Neuronal stem cell (in vitro differentiated cells): ENCODE data around the gene VTCN1.

ENCODE experiments used
- DNase-seq: peaks from one replicate; pipeline ENCODE4 v3.0.0-alpha.2; 2013; ENCODE audit warnings: low spot score
- H2AFZ ChIP-seq: one replicate; pipeline ENCODE4 v1.6.1; 2013; ENCODE audit warnings: mild to moderate bottlenecking, low read length, inconsistent platforms
- H2AK5ac ChIP-seq: 2 replicates; pipeline ENCODE4 v1.6.1; 2013; ENCODE audit warnings: low read depth, mild to moderate bottlenecking, inconsistent platforms, low read length, moderate library complexity, mixed read lengths
- H2BK120ac ChIP-seq: 2 replicates; pipeline ENCODE4 v1.6.1; 2013; ENCODE audit warnings: low read depth, mild to moderate bottlenecking, inconsistent platforms, low read length, moderate library complexity, mixed read lengths
- H2BK12ac ChIP-seq: one replicate; pipeline ENCODE4 v1.6.1; 2013; ENCODE audit warnings: low read length, inconsistent platforms
- H2BK15ac ChIP-seq: 2 replicates; pipeline ENCODE4 v1.6.1; 2013; ENCODE audit warnings: mild to moderate bottlenecking, low read length, inconsistent platforms, mixed read lengths
- H2BK5ac ChIP-seq: one replicate; pipeline ENCODE4 v1.6.1; 2013; ENCODE audit warnings: inconsistent platforms, mild to moderate bottlenecking, low read length, moderate library complexity
- H3K14ac ChIP-seq: one replicate; pipeline ENCODE4 v1.6.1; 2013; ENCODE audit warnings: low read length, inconsistent platforms
- H3K18ac ChIP-seq: 2 replicates; pipeline ENCODE4 v1.6.1; 2013; ENCODE audit warnings: low read length, inconsistent platforms
- H3K23ac ChIP-seq: 2 replicates; pipeline ENCODE4 v1.6.1; 2013; ENCODE audit warnings: low read depth, mild to moderate bottlenecking, mixed read lengths, low read length, inconsistent platforms; ENCODE audit not compliant: poor library complexity
- H3K27ac ChIP-seq: replicated peaks from 3 replicates; pipeline ENCODE4 v1.5.1; 2013; ENCODE audit warnings: low read length, inconsistent platforms
- H3K27me3 ChIP-seq, 3 experiments: 2 replicates each; pipeline ENCODE4 v1.6.1; 2013; ENCODE audit warnings: low read length in 3 of 3, mild to moderate bottlenecking in 2 of 3, inconsistent platforms in 1 of 3, low read depth in 1 of 3, mixed read lengths in 1 of 3, moderate library complexity in 1 of 3; ENCODE audit not compliant: control insufficient read depth in 3 of 3, insufficient read depth in 3 of 3
- H3K36me3 ChIP-seq, 2 donors: replicated peaks in 1 of 2; 2 replicates each; pipeline ENCODE4 v1.6.1; 2013; ENCODE audit warnings: low read length in 2 of 2; ENCODE audit not compliant: control insufficient read depth in 2 of 2, insufficient read depth in 2 of 2
- H3K4ac ChIP-seq: 2 replicates; pipeline ENCODE4 v1.6.1; 2013; ENCODE audit warnings: inconsistent platforms, mild to moderate bottlenecking, low read length, moderate library complexity
- H3K4me1 ChIP-seq, 2 donors: 1 replicate in 1 of 2; 2 replicates in 1 of 2; pipeline ENCODE4 v1.6.1; 2013; ENCODE audit warnings: low read length in 2 of 2, low read depth in 1 of 2; ENCODE audit not compliant: control insufficient read depth in 2 of 2, insufficient read depth in 1 of 2
- H3K4me2 ChIP-seq: one replicate; pipeline ENCODE4 v1.6.1; 2013; ENCODE audit warnings: mild to moderate bottlenecking, low read length, inconsistent platforms; ENCODE audit not compliant: insufficient read depth, poor library complexity, severe bottlenecking
- H3K4me3 ChIP-seq, 2 donors: 2 replicates each; pipeline ENCODE4 v1.5.1; 2013; ENCODE audit warnings: low read length in 2 of 2, mild to moderate bottlenecking in 2 of 2, inconsistent platforms in 1 of 2, moderate library complexity in 1 of 2
- H3K79me1 ChIP-seq: one replicate; pipeline ENCODE4 v1.6.1; 2013; ENCODE audit warnings: low read depth, mild to moderate bottlenecking, inconsistent platforms, low read length, moderate library complexity
- H3K9ac ChIP-seq: one replicate; pipeline ENCODE4 v1.6.1; 2013; ENCODE audit warnings: mild to moderate bottlenecking, low read depth, low read length, inconsistent platforms; ENCODE audit not compliant: poor library complexity
- H3K9me3 ChIP-seq, 2 donors: replicated peaks in 1 of 2; 2 replicates each; pipeline versions ENCODE3 to v1.6.1; 2013; ENCODE audit warnings: low read length in 2 of 2, mild to moderate bottlenecking in 2 of 2, inconsistent platforms in 1 of 2, low read depth in 1 of 2, mixed read lengths in 1 of 2, moderate library complexity in 1 of 2; ENCODE audit not compliant: control insufficient read depth in 2 of 2, insufficient read depth in 1 of 2
- H4K8ac ChIP-seq: one replicate; pipeline ENCODE4 v1.6.1; 2013; ENCODE audit warnings: low read depth, mild to moderate bottlenecking, inconsistent platforms, low read length, moderate library complexity
- H4K91ac ChIP-seq: one replicate; pipeline ENCODE4 v1.6.1; 2013; ENCODE audit warnings: low read length, low read depth, mild to moderate bottlenecking, inconsistent platforms; ENCODE audit not compliant: poor library complexity
- WGBS, 2 donors: extraction: QIAGEN DNeasy Blood & Tissue Kit; methylation state at CpG; one replicate each; pipeline ENCODE4 v1.1.7; 2013; ENCODE audit warnings: missing lambda C conversion rate in 2 of 2, mixed read lengths in 1 of 2; ENCODE audit not compliant: insufficient read length in 2 of 2, insufficient replicate concordance in 1 of 2; ENCODE audit errors: extremely low coverage in 2 of 2; 5-methylcytosine and 5-hydroxymethylcytosine counted together

The VTCN1 gene

GRCh38 chr1:117136749-117137148, 74.0 kb downstream of the VTCN1 start:
- Histone ChIP-seq H3K9me3 (no peaks in the 10 kb centered on the region), H3K9ac (no peak overlapping the region), H2BK5ac (no peak overlapping the region), H3K4me2 (no peak overlapping the region), H3K18ac (no peak overlapping the region), H3K14ac (no peak overlapping the region), H2BK15ac (no peak overlapping the region), H3K23ac (no peak overlapping the region), H3K27ac (no peak overlapping the region), H2AK5ac (no peak overlapping the region), H2BK120ac (no peak overlapping the region), H3K4ac (no peak overlapping the region), H4K8ac (no peak overlapping the region), H2BK12ac (no peak overlapping the region), H3K79me1 (no peaks in the 10 kb centered on the region), H3K4me3 (no peak overlapping the region), H3K27me3 (no peaks in the 10 kb centered on the region), H4K91ac (no peak overlapping the region), H2AFZ (no peak overlapping the region), H3K4me1 (peaks cover 10 to 12% of the 10 kb centered on the region in 2 donors), H3K36me3 (no peaks in the 10 kb centered on the region)
- no peak for DNase-seq
- WGBS, 2 donors, result no CpG with 5 or more reads among the region's 2 CpGs

GRCh38 chr1:117135329-117135728, 75.4 kb downstream of the VTCN1 start:
- WGBS, 2 donors, result no CpG with 5 or more reads among the region's 2 CpGs

GRCh38 chr1:117130526-117130925, 80.2 kb downstream of the VTCN1 start:
- Histone ChIP-seq H2AK5ac (no peak overlapping the region), H3K4ac (no peak overlapping the region), H2BK5ac (no peak overlapping the region), H3K79me1 (no peaks in the 10 kb centered on the region), H3K18ac (no peak overlapping the region), H3K9me3 (no peaks in the 10 kb centered on the region), H3K4me1 (peaks cover 7 to 10% of the 10 kb centered on the region in 2 donors), H2BK120ac (no peak overlapping the region), H3K27me3 (no peaks in the 10 kb centered on the region), H2AFZ (no peak overlapping the region), H3K14ac (no peak overlapping the region), H3K4me3 (no peak overlapping the region), H3K23ac (no peak overlapping the region), H3K9ac (no peak overlapping the region), H3K27ac (no peak overlapping the region), H3K4me2 (no peak overlapping the region), H3K36me3 (no peaks in the 10 kb centered on the region), H4K8ac (no peak overlapping the region), H2BK15ac (no peak overlapping the region), H4K91ac (no peak overlapping the region), H2BK12ac (no peak overlapping the region)
- no CpG with 5 or more reads among the region's 4 CpGs for WGBS, 2 donors
- no peak for DNase-seq

More at GRCh38 chr1:117135329-117135728, 75.4 kb downstream of the VTCN1 start:
- H2AFZ ChIP-seq, result no peak overlapping the region
- no peak overlapping the region for H2BK15ac ChIP-seq
- no peak overlapping the region for H4K91ac ChIP-seq
- no peaks in the 10 kb centered on the region for H3K9me3 ChIP-seq
- H2BK12ac ChIP-seq, result no peak overlapping the region
- no peak overlapping the region for H3K4ac ChIP-seq
- no peak for DNase-seq
- no peaks in the 10 kb centered on the region for H3K79me1 ChIP-seq
- no peak overlapping the region for H2BK120ac ChIP-seq
- H3K23ac ChIP-seq, result no peak overlapping the region
- H3K18ac ChIP-seq, result no peak overlapping the region
- H2AK5ac ChIP-seq, result no peak overlapping the region
- no peak overlapping the region for H3K9ac ChIP-seq
- H3K4me3 ChIP-seq, result no peak overlapping the region
- no peaks in the 10 kb centered on the region for H3K27me3 ChIP-seq
- H3K36me3 ChIP-seq, result no peaks in the 10 kb centered on the region
- H3K27ac ChIP-seq, result no peak overlapping the region
- H3K14ac ChIP-seq, result no peak overlapping the region
- no peak overlapping the region for H2BK5ac ChIP-seq
- H3K4me2 ChIP-seq, result no peak overlapping the region
- H3K4me1 ChIP-seq, result peaks cover 10 to 12% of the 10 kb centered on the region in 2 donors
- H4K8ac ChIP-seq, result no peak overlapping the region

- peaks cover 0 to 4% of the 10 kb centered on the region in 2 donors for H3K4me1 ChIP-seq
- H3K36me3 ChIP-seq, result no peaks in the 10 kb centered on the region
- peak overlapping the region; percentile 17 for H3K27ac ChIP-seq
- H4K91ac ChIP-seq, result no peak overlapping the region
- H2BK120ac ChIP-seq, result no peak overlapping the region
- H3K4ac ChIP-seq, result no peak overlapping the region
- H3K27me3 ChIP-seq, result no peaks in the 10 kb centered on the region
- no peak overlapping the region for H2BK5ac ChIP-seq
- H4K8ac ChIP-seq, result no peak overlapping the region
- H3K4me2 ChIP-seq, result no peak overlapping the region
- H2BK12ac ChIP-seq, result no peak overlapping the region
- no peak overlapping the region for H3K14ac ChIP-seq
- H3K23ac ChIP-seq, result no peak overlapping the region
- H2AFZ ChIP-seq, result peak overlapping the region; percentile 84
- DNase-seq, result no peak
- H2AK5ac ChIP-seq, result no peak overlapping the region
- H3K9ac ChIP-seq, result no peak overlapping the region
- WGBS, 2 donors, result no CpG with 5 or more reads among the region's 5 CpGs
- no peak overlapping the region for H2BK15ac ChIP-seq
- no peaks in the 10 kb centered on the region for H3K79me1 ChIP-seq
- H3K9me3 ChIP-seq, result no peaks in the 10 kb centered on the region
- no peak overlapping the region for H3K4me3 ChIP-seq
- no peak overlapping the region for H3K18ac ChIP-seq
Measured at GRCh38 chr1:117128323-117129079, 82.2 kb downstream of the VTCN1 start.
